BLaER1 (cell line): ENCODE results near the gene KANK4.

Experiments used
- H3K27ac ChIP-seq: shearing (Covaris generic); formaldehyde crosslinking; 2 replicates; pipeline ENCODE4 v1.8.1; 2022
- H3K27me3 ChIP-seq: shearing (Covaris generic); formaldehyde crosslinking; 2 replicates; pipeline ENCODE4 v1.8.1; 2022
- H3K36me3 ChIP-seq: shearing (Covaris generic); formaldehyde crosslinking; 2 replicates; pipeline ENCODE4 v1.8.1; 2022
- H3K4me1 ChIP-seq: shearing (Covaris generic); formaldehyde crosslinking; 2 replicates; pipeline ENCODE4 v1.8.1; 2022
- H3K4me2 ChIP-seq: shearing (Covaris generic); formaldehyde crosslinking; 2 replicates; pipeline ENCODE4 v1.8.1; 2022
- H3K4me3 ChIP-seq: shearing (Covaris generic); formaldehyde crosslinking; 2 replicates; pipeline ENCODE4 v1.8.1; 2022
- H3K9ac ChIP-seq: shearing (Covaris generic); formaldehyde crosslinking; 2 replicates; pipeline ENCODE4 v1.8.1; 2022
- H3K9me3 ChIP-seq: shearing (Covaris generic); formaldehyde crosslinking; 2 replicates; pipeline ENCODE4 v1.8.1; 2022
- H4K20me1 ChIP-seq: shearing (Covaris generic); formaldehyde crosslinking; 2 replicates; pipeline ENCODE4 v1.8.1; 2022
- Cebpa-rat ChIP-seq: shearing (Covaris generic); IDR thresholded peaks from 2 replicates; pipeline ENCODE4 v1.8.1; 2022

The KANK4 gene

GRCh38 chr1:62337706-62338631, 18.7 kb upstream of the KANK4 start:
- TF ChIP-seq Cebpa-rat = no peak
- Histone ChIP-seq H3K4me1 (peaks cover 46% of the 10 kb centered on the region), H3K9ac (0 out of 2 replicates have a peak overlapping the region, but pooled peaks have one; percentile 22), H3K27me3 (no peaks in the 10 kb centered on the region), H3K36me3 (no peaks in the 10 kb centered on the region), H3K4me3 (no peak overlapping the region), H3K27ac (peak overlapping the region; percentile 64), H4K20me1 (no peaks in the 10 kb centered on the region), H3K4me2 (peak overlapping the region; percentile 78), H3K9me3 (no peaks in the 10 kb centered on the region)

- Histone ChIP-seq H3K36me3 (no peaks in the 10 kb centered on the region), H3K9me3 (no peaks in the 10 kb centered on the region), H3K4me3 (no peak overlapping the region), H3K9ac (0 out of 2 replicates have a peak overlapping the region, but pooled peaks have one; percentile 22), H4K20me1 (no peaks in the 10 kb centered on the region), H3K4me1 (peaks cover 46% of the 10 kb centered on the region), H3K4me2 (peak overlapping the region; percentile 78), H3K27me3 (no peaks in the 10 kb centered on the region), H3K27ac (peak overlapping the region; percentile 64)
- no peak for TF ChIP-seq Cebpa-rat
These were observed 17.9 kb upstream of the KANK4 start for GRCh38 chr1:62336995-62337705.

- 0 out of 2 replicates have a peak overlapping the region, but pooled peaks have one; percentile 22 for H3K9ac ChIP-seq
- H3K36me3 ChIP-seq = no peaks in the 10 kb centered on the region
- H3K27ac ChIP-seq = peak overlapping the region; percentile 64
- no peaks in the 10 kb centered on the region for H4K20me1 ChIP-seq
- H3K4me3 ChIP-seq = no peak overlapping the region
- peak overlapping the region; percentile 78 for H3K4me2 ChIP-seq
- no peak for TF ChIP-seq Cebpa-rat
- no peaks in the 10 kb centered on the region for H3K27me3 ChIP-seq
- H3K4me1 ChIP-seq = peaks cover 46% of the 10 kb centered on the region
- H3K9me3 ChIP-seq = no peaks in the 10 kb centered on the region
These were observed 17.4 kb upstream of the KANK4 start for GRCh38 chr1:62336638-62336994.

- Histone ChIP-seq H3K9ac (no peak overlapping the region), H3K9me3 (no peaks in the 10 kb centered on the region), H3K27me3 (no peaks in the 10 kb centered on the region), H3K27ac (no peak overlapping the region), H4K20me1 (no peaks in the 10 kb centered on the region), H3K4me2 (peak overlapping the region; percentile 78; the same call in 1 of the 2 replicates), H3K4me3 (no peak overlapping the region), H3K4me1 (peaks cover 46% of the 10 kb centered on the region), H3K36me3 (no peaks in the 10 kb centered on the region)
- no peak for TF ChIP-seq Cebpa-rat
These were observed 16.4 kb upstream of the KANK4 start for GRCh38 chr1:62335656-62336055.

- H3K4me1 ChIP-seq = peaks cover 46% of the 10 kb centered on the region
- no peak for TF ChIP-seq Cebpa-rat
These were observed 15.3 kb upstream of the KANK4 start for GRCh38 chr1:62334434-62334985.

GRCh38 chr1:62333441-62333840, 14.2 kb upstream of the KANK4 start:
- Histone ChIP-seq H3K27ac (no peak overlapping the region), H4K20me1 (no peaks in the 10 kb centered on the region), H3K9ac (no peak overlapping the region), H3K36me3 (no peaks in the 10 kb centered on the region), H3K4me2 (peak overlapping the region; percentile 45; the same call in 1 of the 2 replicates), H3K27me3 (no peaks in the 10 kb centered on the region), H3K4me1 (peaks cover 43% of the 10 kb centered on the region), H3K9me3 (no peaks in the 10 kb centered on the region), H3K4me3 (no peak overlapping the region)
- TF ChIP-seq Cebpa-rat = no peak

More at GRCh38 chr1:62334434-62334985, 15.3 kb upstream of the KANK4 start:
- Histone ChIP-seq H3K9ac (no peak overlapping the region), H3K27ac (no peak overlapping the region), H3K4me3 (no peak overlapping the region), H4K20me1 (no peaks in the 10 kb centered on the region), H3K36me3 (no peaks in the 10 kb centered on the region), H3K27me3 (no peaks in the 10 kb centered on the region), H3K9me3 (no peaks in the 10 kb centered on the region), H3K4me2 (no peak overlapping the region)

- Histone ChIP-seq H3K4me3 (no peak overlapping the region), H3K9ac (no peak overlapping the region), H3K4me1 (no peaks in the 10 kb centered on the region), H3K36me3 (no peaks in the 10 kb centered on the region), H3K4me2 (no peak overlapping the region), H4K20me1 (no peaks in the 10 kb centered on the region), H3K27me3 (no peaks in the 10 kb centered on the region), H3K9me3 (peaks cover 10% of the 10 kb centered on the region; the same call in 1 of the 2 replicates), H3K27ac (no peak overlapping the region)
- TF ChIP-seq Cebpa-rat = no peak
These were observed 8.3 kb upstream of the KANK4 start for GRCh38 chr1:62327360-62328055.

GRCh38 chr1:62325681-62326080, 6.4 kb upstream of the KANK4 start:
- Histone ChIP-seq H3K9ac (no peak overlapping the region), H3K27me3 (peaks cover 2% of the 10 kb centered on the region; the same call in 1 of the 2 replicates)
- no peak for TF ChIP-seq Cebpa-rat

GRCh38 chr1:62325081-62325480, 5.8 kb upstream of the KANK4 start:
- no peak overlapping the region for H3K9ac ChIP-seq
- no peaks in the 10 kb centered on the region for H4K20me1 ChIP-seq
- TF ChIP-seq Cebpa-rat = no peak
- no peaks in the 10 kb centered on the region for H3K4me1 ChIP-seq
- peaks cover 11% of the 10 kb centered on the region; the same call in 1 of the 2 replicates for H3K9me3 ChIP-seq
- H3K27ac ChIP-seq = no peak overlapping the region
- H3K36me3 ChIP-seq = no peaks in the 10 kb centered on the region
- peaks cover 8% of the 10 kb centered on the region for H3K27me3 ChIP-seq
- H3K4me2 ChIP-seq = no peak overlapping the region
- no peak overlapping the region for H3K4me3 ChIP-seq

More at GRCh38 chr1:62325681-62326080, 6.4 kb upstream of the KANK4 start:
- H3K4me3 ChIP-seq = no peak overlapping the region
- peaks cover 10% of the 10 kb centered on the region; the same call in 1 of the 2 replicates for H3K9me3 ChIP-seq
- H3K4me2 ChIP-seq = no peak overlapping the region
- H3K36me3 ChIP-seq = no peaks in the 10 kb centered on the region
- no peaks in the 10 kb centered on the region for H3K4me1 ChIP-seq
- H3K27ac ChIP-seq = no peak overlapping the region
- H4K20me1 ChIP-seq = no peaks in the 10 kb centered on the region
